Small intestine (tissue), 7 donors: ENCODE results near the gene IZUMO4. TPM values are rescaled to one million over a fixed set of nuclear protein-coding genes. Genes with fewer than 3 reads are reported as not detected.

Experiments
- DNase-seq, 2 donors: peaks; one replicate each; pipeline versions ENCODE4 v3.0.0 to v3.0.0-alpha.2; 2013
- FAIRE-seq: peaks from 2 replicates; lab custom pipeline; 2012; peaks lifted over from hg19 to GRCh38; lab: Jason Lieb, UNC
- H3K27ac ChIP-seq, 3 donors: one replicate each; pipeline ENCODE4 v1.5.1; 2013; ENCODE audit warnings: low read length in 2 of 3, mild to moderate bottlenecking in 2 of 3, control low read depth in 1 of 3, inconsistent platforms in 1 of 3, low read depth in 1 of 3, moderate library complexity in 1 of 3
- H3K27me3 ChIP-seq, 3 donors: one replicate each; pipeline ENCODE4 v1.6.1; 2013; ENCODE audit warnings: low read length in 3 of 3, inconsistent platforms in 1 of 3; ENCODE audit not compliant: control insufficient read depth in 3 of 3, insufficient read depth in 3 of 3
- H3K36me3 ChIP-seq, 3 donors: one replicate each; pipeline ENCODE4 v1.6.1; 2013; ENCODE audit warnings: low read length in 3 of 3, inconsistent platforms in 1 of 3, low read depth in 1 of 3, mild to moderate bottlenecking in 1 of 3, moderate library complexity in 1 of 3; ENCODE audit not compliant: control insufficient read depth in 3 of 3, insufficient read depth in 2 of 3
- H3K4me1 ChIP-seq, 3 donors: one replicate each; pipeline ENCODE4 v1.6.1; 2013; ENCODE audit warnings: low read length in 2 of 3, inconsistent platforms in 1 of 3, low read depth in 1 of 3, mild to moderate bottlenecking in 1 of 3, moderate library complexity in 1 of 3; ENCODE audit not compliant: control insufficient read depth in 3 of 3, insufficient read depth in 2 of 3
- H3K4me3 ChIP-seq, 3 donors: one replicate each; pipeline ENCODE4 v1.5.1; 2013; ENCODE audit warnings: low read length in 3 of 3, control low read depth in 1 of 3, inconsistent platforms in 1 of 3, low read depth in 1 of 3, mild to moderate bottlenecking in 1 of 3, moderate library complexity in 1 of 3
- H3K9me3 ChIP-seq, 2 donors: one replicate each; pipeline ENCODE4 v1.6.1; 2013; ENCODE audit warnings: low read depth in 1 of 2, low read length in 1 of 2; ENCODE audit not compliant: control insufficient read depth in 2 of 2, insufficient read depth in 1 of 2
- WGBS, 3 donors: extraction: QIAGEN DNeasy Blood & Tissue Kit; methylation state at CpG; one replicate each; pipeline ENCODE4 v1.1.7; 2013; 5-methylcytosine and 5-hydroxymethylcytosine counted together
- polyA plus RNA-seq, 4 donors: library from polyadenylated mRNA; stranded (reverse) in 3 of 4; unstranded in 1 of 4; fragments of 200-250 nt in 3 of 4; fragments of 120-200 nt in 1 of 4; gene quantifications; one replicate each; pipeline versions ENCODE4 v1.2.1 to v1.2.3, GENCODE V29; 2013
- donor health status: healthy with polysubstance abuse.
- donor health status: control.
- donor health status: control.
- donor health status: Bipolar disorder and iron deficiency.
- donor health status: healthy.

The IZUMO4 gene
- polyA plus RNA-seq, 4 donors, result 2.4 to 5.8 (median 4.2) TPM

DNA sequence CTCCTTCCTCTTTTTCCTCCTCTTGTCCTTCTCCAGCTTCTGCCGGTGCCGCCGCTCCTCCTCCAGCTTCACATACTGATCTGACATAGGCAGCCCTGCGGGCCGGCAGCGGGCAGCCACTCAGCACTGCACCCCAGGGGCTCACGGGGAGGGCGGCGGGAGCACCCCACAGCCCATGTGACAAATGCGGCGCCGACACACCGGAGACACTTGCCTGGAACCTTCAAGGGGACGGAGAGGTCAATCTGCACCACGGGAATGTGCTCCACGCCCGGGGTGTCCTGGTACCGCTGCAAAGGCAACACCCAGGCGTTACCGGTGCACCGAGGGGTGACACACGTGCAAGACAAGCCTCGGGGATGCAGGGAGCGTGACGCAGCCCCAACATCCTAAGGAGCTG is 18.6 kb downstream of the IZUMO4 start:
- no peaks in the 10 kb centered on the region for H3K4me1 ChIP-seq
- peaks cover 38 to 98% (median 54%) of the 10 kb centered on the region in 3 donors for H3K36me3 ChIP-seq
- DNase-seq (no peak), FAIRE-seq (no peak)
- H3K4me3 ChIP-seq, result no peak overlapping the region
- H3K27ac ChIP-seq, result no peak overlapping the region
- no peaks in the 10 kb centered on the region for H3K27me3 ChIP-seq
- H3K9me3 ChIP-seq, result no peaks in the 10 kb centered on the region
- 94 to 96% (median 95%) methylated on average over 25 of the region's 25 CpGs for WGBS, 3 donors

- Histone ChIP-seq H3K27me3 (no peaks in the 10 kb centered on the region), H3K9me3 (no peaks in the 10 kb centered on the region), H3K4me1 (no peaks in the 10 kb centered on the region), H3K27ac (no peak overlapping the region), H3K4me3 (no peak overlapping the region), H3K36me3 (peaks cover 35 to 98% (median 52%) of the 10 kb centered on the region in 3 donors)
- DNase-seq, result no peak
- FAIRE-seq, result no peak
- 93 to 95% (median 95%) methylated on average over 20 to 24 of the region's 24 CpGs for WGBS, 3 donors
These were observed 19.3 kb downstream of the IZUMO4 start for GRCh38 chr19:2115911-2116426.

- peaks cover 35 to 98% (median 53%) of the 10 kb centered on the region in 3 donors for H3K36me3 ChIP-seq
- no peak overlapping the region for H3K27ac ChIP-seq
- 95 to 96% (median 95%) methylated on average over 24 to 25 of the region's 25 CpGs for WGBS, 3 donors
- no peaks in the 10 kb centered on the region for H3K4me1 ChIP-seq
- no peak overlapping the region for H3K4me3 ChIP-seq
- H3K9me3 ChIP-seq, result no peaks in the 10 kb centered on the region
- DNase-seq (no peak), FAIRE-seq (no peak)
- H3K27me3 ChIP-seq, result no peaks in the 10 kb centered on the region
These were observed 19.8 kb downstream of the IZUMO4 start for GRCh38 chr19:2116507-2116906.

DNA sequence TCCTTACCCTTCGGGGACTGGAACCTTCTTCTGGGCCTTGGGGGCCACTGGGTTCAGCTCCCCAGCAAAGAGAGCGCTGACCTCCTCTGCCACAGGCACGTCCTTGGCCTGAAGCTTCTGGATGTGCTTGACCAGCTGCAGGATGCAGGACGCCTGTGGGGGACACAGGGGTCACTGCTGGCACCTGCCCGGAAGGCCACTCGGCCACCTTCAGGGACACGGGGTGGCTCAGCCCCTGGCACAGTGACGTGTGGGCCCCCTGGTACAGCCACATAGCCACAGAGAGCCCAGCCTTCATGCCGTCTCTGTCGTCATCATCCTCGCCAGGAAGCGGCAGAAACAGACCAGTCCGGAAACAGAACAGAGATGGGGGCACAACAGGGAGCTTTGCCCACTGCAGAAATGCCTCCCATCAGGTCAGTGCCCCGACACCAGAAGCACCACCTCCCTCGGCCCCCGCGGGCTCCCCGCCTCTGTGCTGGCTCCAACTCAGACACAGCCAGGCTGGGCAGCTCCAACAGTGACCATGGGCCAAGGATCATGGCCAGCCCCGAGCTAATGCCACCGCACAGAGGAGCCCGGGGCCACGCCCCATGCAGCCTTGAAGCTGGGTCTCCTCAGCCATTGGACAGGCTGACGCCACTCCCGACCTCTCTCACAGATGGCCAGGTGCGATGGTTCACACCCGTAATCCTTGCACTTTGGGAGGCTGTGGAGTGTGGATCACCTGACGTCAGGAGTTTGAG is 20.7 kb downstream of the IZUMO4 start:
- Histone ChIP-seq H3K4me3 (no peak overlapping the region), H3K4me1 (no peaks in the 10 kb centered on the region), H3K36me3 (peaks cover 28 to 98% (median 49%) of the 10 kb centered on the region in 3 donors), H3K27ac (no peak overlapping the region), H3K27me3 (no peaks in the 10 kb centered on the region), H3K9me3 (no peaks in the 10 kb centered on the region)
- no peak for DNase-seq
- FAIRE-seq, result no peak
- WGBS, 3 donors, result 85 to 93% (median 92%) methylated on average over 27 of the region's 27 CpGs

DNA sequence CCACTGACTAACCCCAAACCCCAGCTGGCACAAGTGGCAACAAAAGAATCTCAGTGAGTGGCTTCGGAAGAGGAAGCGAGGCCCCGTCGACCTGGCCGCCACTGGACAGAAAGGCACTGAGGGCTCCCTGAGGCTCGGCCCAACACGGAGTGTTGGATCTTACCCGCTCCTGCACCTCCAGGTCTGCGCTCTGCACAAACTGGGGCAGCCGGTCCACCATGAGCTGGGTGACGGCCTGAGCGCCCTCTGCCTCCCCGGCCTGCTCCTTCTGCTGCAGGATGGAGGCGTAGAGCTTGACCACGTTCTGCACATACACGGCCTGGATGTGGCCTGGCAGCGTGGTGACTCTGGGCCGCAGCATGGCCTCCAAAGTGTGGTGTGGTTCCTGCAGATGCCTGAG is 21.7 kb downstream of the IZUMO4 start:
- H3K27ac ChIP-seq, result no peak overlapping the region
- H3K4me1 ChIP-seq, result no peaks in the 10 kb centered on the region
- H3K36me3 ChIP-seq, result peaks cover 32 to 98% (median 41%) of the 10 kb centered on the region in 3 donors
- DNase-seq (no peak), FAIRE-seq (no peak)
- 90 to 97% (median 93%) methylated on average over 18 of the region's 18 CpGs for WGBS, 3 donors
- H3K4me3 ChIP-seq, result no peak overlapping the region
- H3K27me3 ChIP-seq, result no peaks in the 10 kb centered on the region
- H3K9me3 ChIP-seq, result no peaks in the 10 kb centered on the region

- DNase-seq (no peak), FAIRE-seq (no peak)
- H3K36me3 ChIP-seq, result peaks cover 26 to 97% (median 28%) of the 10 kb centered on the region in 3 donors
- H3K27me3 ChIP-seq, result no peaks in the 10 kb centered on the region
- no peaks in the 10 kb centered on the region for H3K9me3 ChIP-seq
- no peaks in the 10 kb centered on the region for H3K4me1 ChIP-seq
- H3K27ac ChIP-seq, result no peak overlapping the region
- WGBS, 3 donors, result 91 to 94% (median 93%) methylated on average over 29 to 31 of the region's 31 CpGs
- H3K4me3 ChIP-seq, result no peak overlapping the region
These were observed 23.4 kb downstream of the IZUMO4 start for GRCh38 chr19:2119921-2120785.

GRCh38 chr19:2120821-2121220 is 24.1 kb downstream of the IZUMO4 start:
- FAIRE-seq, result no peak
- H3K36me3 ChIP-seq, result peaks cover 22 to 95% (median 24%) of the 10 kb centered on the region in 3 donors
- WGBS, 3 donors, result 97 to 99% (median 98%) methylated on average over 26 of the region's 26 CpGs

DNA sequence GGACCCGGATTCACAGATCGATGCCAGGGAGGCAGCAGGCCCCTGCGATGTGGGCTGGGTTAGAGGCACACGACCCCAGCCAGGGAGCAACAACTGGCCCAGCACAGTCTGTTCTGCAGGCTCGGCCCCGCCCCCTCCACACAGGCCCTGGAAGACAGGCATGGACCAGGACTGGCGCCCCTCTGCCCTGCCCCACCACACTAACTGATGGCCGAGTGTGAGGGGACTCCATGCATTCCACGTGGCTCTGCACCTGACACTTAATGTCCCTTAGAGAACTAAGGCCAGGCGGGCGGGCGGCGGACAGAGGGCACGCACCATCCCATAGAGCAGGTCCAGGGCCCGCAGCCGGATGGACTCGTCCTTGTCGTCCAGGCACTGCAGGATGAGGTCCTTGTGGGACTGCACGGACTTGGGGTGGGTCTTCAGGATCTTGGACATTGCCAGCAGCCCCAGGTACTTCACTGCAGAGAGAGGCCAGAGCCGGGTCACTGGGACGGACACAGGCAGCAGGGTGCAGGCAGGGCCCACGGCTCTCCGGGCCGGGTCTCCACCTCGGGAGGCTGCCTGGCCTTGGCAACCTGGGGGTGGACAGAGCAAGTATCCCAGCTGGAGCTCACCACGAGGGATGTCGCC is 24.8 kb downstream of the IZUMO4 start:
- Histone ChIP-seq H3K4me1 (no peaks in the 10 kb centered on the region), H3K4me3 (no peak overlapping the region), H3K27ac (no peak overlapping the region), H3K9me3 (no peaks in the 10 kb centered on the region), H3K27me3 (no peaks in the 10 kb centered on the region), H3K36me3 (peaks cover 16 to 94% (median 19%) of the 10 kb centered on the region in 3 donors)
- FAIRE-seq (no peak), DNase-seq (no peak)
- 91 to 95% (median 95%) methylated on average over 23 to 27 of the region's 27 CpGs for WGBS, 3 donors

More at GRCh38 chr19:2120821-2121220, 24.1 kb downstream of the IZUMO4 start:
- no peak for DNase-seq
- Histone ChIP-seq H3K9me3 (no peaks in the 10 kb centered on the region), H3K27ac (no peak overlapping the region), H3K4me1 (no peaks in the 10 kb centered on the region), H3K4me3 (no peak overlapping the region), H3K27me3 (no peaks in the 10 kb centered on the region)
